Measurements from ENCODE around the gene TMEM47.

DNA sequence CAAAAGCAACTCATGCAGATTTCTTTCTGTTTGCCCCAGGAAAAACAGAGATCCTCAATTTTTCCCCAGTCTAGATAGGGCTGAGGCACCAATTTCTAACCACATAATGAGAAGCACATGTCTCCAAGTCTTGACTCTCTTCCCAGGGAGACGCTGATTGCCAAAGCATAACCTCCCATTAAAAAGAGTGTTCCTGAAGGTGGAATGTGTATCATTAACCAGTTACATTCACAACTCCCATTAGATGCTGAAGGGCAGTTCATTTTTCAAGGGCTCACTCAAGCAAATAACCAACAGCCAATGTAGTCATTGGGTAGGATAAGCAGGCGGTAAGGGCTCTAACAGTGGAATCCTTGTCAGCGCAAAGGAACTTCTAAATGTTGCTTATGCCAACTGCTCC lies 27.5 kb downstream of the TMEM47 start:
- TF ChIP-seq POLR2A (IDR thresholded peaks at IDR 0.05) (no peak), EP300 (IDR thresholded peaks at IDR 0.05) (no peak)
